Uterus (tissue), 4 donors: ENCODE data around the gene RHOH. TPM values are rescaled to one million over a fixed set of nuclear protein-coding genes. Genes with fewer than 3 reads are reported as not detected.

Experiments
- DNase-seq, 2 donors: peaks; one replicate each; pipeline ENCODE4 v3.0.0-alpha.2; 2019 to 2020
- H3K27ac ChIP-seq, 2 donors: fragments of 200-600 bp; sonication (generic); 1 replicate in 1 of 2; 2 replicates in 1 of 2; pipeline ENCODE4 v1.5.1; 2016 to 2018
- H3K27me3 ChIP-seq, 2 donors: fragments of 200-600 bp; sonication (generic); one replicate each; pipeline ENCODE4 v1.5.1; 2018 to 2019; ENCODE audit warnings: control low read depth in 1 of 2
- H3K36me3 ChIP-seq, 2 donors: fragments of 200-600 bp; sonication (generic); one replicate each; pipeline ENCODE4 v1.5.1; 2019; ENCODE audit warnings: control low read depth in 1 of 2
- H3K4me1 ChIP-seq, 2 donors: fragments of 200-600 bp; sonication (generic); one replicate each; pipeline ENCODE4 v1.5.1; 2018 to 2019; ENCODE audit warnings: control low read depth in 1 of 2
- H3K4me3 ChIP-seq, 2 donors: fragments of 200-600 bp; sonication (generic); 1 replicate in 1 of 2; 2 replicates in 1 of 2; pipeline ENCODE4 v1.5.1; 2018 to 2019; ENCODE audit warnings: mild to moderate bottlenecking in 1 of 2
- H3K9me3 ChIP-seq, 2 donors: fragments of 200-600 bp; sonication (generic); one replicate each; pipeline ENCODE4 v1.5.1; 2019; ENCODE audit warnings: control low read depth in 1 of 2
- CTCF ChIP-seq, 4 experiments: fragments of 200-600 bp in 2 of 4; fragments of 450-650 bp in 2 of 4; sonication (generic) in 2 of 4; IDR thresholded peaks; one replicate each; pipeline ENCODE4 v1.5.1; 2016 to 2019; ENCODE audit warnings: antibody characterized with exemption in 4 of 4, mild to moderate bottlenecking in 2 of 4, moderate library complexity in 1 of 4
- POLR2A ChIP-seq, 2 donors: fragments of 450-650 bp; IDR thresholded peaks; one replicate each; pipeline ENCODE4 v1.6.1; 2016; ENCODE audit warnings: antibody characterized with exemption in 2 of 2, mild to moderate bottlenecking in 1 of 2, moderate library complexity in 1 of 2
- intact Hi-C: fragments of 100-400 bp; cut with DNase I; formaldehyde crosslinking; loops from one replicate; pipeline ENCODE4 v1.15.1; 2023; ENCODE audit warnings: low total_unique reads
- total RNA-seq, 4 donors: library from RNA; depleted of rRNA in 3 of 4; stranded (reverse); fragments of >200 nt in 3 of 4; gene quantifications; one replicate each; pipeline versions ENCODE4 v1.1.0 to v1.2.4, GENCODE V29; 2014 to 2023
- donor health status: DM: yes; HTN: yes; CAD: no.

Gene RHOH
- total RNA-seq, 4 donors from 2014 or later = 1.5 to 37.1 (median 3.0) TPM

- no peak for DNase-seq
- Histone ChIP-seq H3K9me3 (no peaks in the 10 kb centered on the region), H3K4me1 (no peaks in the 10 kb centered on the region), H3K27ac (no peak overlapping the region), H3K36me3 (no peaks in the 10 kb centered on the region), H3K27me3 (no peaks in the 10 kb centered on the region), H3K4me3 (no peak overlapping the region)
- intact Hi-C loops = no loop called here
- TF ChIP-seq CTCF (IDR thresholded peaks at IDR 0.05) (no peak), POLR2A (IDR thresholded peaks at IDR 0.05) (no peak)
These were observed 49.4 kb downstream of the RHOH start for GRCh38 chr4:40246011-40246900.

GRCh38 chr4:40246938-40247337, 50.1 kb downstream of the RHOH start:
- TF ChIP-seq CTCF (IDR thresholded peaks at IDR 0.05) (no peak), POLR2A (IDR thresholded peaks at IDR 0.05) (no peak)
- Histone ChIP-seq H3K9me3 (no peaks in the 10 kb centered on the region), H3K4me1 (no peaks in the 10 kb centered on the region), H3K27ac (no peak overlapping the region), H3K36me3 (no peaks in the 10 kb centered on the region), H3K4me3 (no peak overlapping the region), H3K27me3 (no peaks in the 10 kb centered on the region)
- intact Hi-C loops = no loop called here
- DNase-seq = no peak

- Histone ChIP-seq H3K4me3 (no peak overlapping the region), H3K9me3 (no peaks in the 10 kb centered on the region), H3K4me1 (no peaks in the 10 kb centered on the region), H3K36me3 (no peaks in the 10 kb centered on the region), H3K27ac (no peak overlapping the region), H3K27me3 (no peaks in the 10 kb centered on the region)
- DNase-seq = no peak
- TF ChIP-seq POLR2A (IDR thresholded peaks at IDR 0.05) (no peak), CTCF (IDR thresholded peaks at IDR 0.05) (no peak)
- intact Hi-C loops = no loop called here
These were observed 50.5 kb downstream of the RHOH start for GRCh38 chr4:40247350-40247749.

- H3K4me3 ChIP-seq = no peak overlapping the region
- H3K4me1 ChIP-seq = no peaks in the 10 kb centered on the region
- no peaks in the 10 kb centered on the region for H3K27me3 ChIP-seq
- intact Hi-C loops = no loop called here
- H3K36me3 ChIP-seq = no peaks in the 10 kb centered on the region
- no peak for DNase-seq
- no peak overlapping the region for H3K27ac ChIP-seq
- TF ChIP-seq CTCF (IDR thresholded peaks at IDR 0.05) (no peak), POLR2A (IDR thresholded peaks at IDR 0.05) (no peak)
- no peaks in the 10 kb centered on the region for H3K9me3 ChIP-seq
These were observed 54.5 kb downstream of the RHOH start for GRCh38 chr4:40251366-40251765.

GRCh38 chr4:40253906-40254305, 57.1 kb downstream of the RHOH start:
- H3K36me3 ChIP-seq = no peaks in the 10 kb centered on the region
- no peaks in the 10 kb centered on the region for H3K4me1 ChIP-seq
- TF ChIP-seq POLR2A (IDR thresholded peaks at IDR 0.05) (no peak), CTCF (IDR thresholded peaks at IDR 0.05) (no peak)
- no peak overlapping the region for H3K27ac ChIP-seq
- no peaks in the 10 kb centered on the region for H3K27me3 ChIP-seq
- no peaks in the 10 kb centered on the region for H3K9me3 ChIP-seq
- intact Hi-C loops = no loop called here
- DNase-seq = no peak
- H3K4me3 ChIP-seq = no peak overlapping the region
